T-cell (primary cell): ENCODE measurements around the gene CSDE1. TPM values are rescaled to one million over a fixed set of nuclear protein-coding genes. Genes with fewer than 3 reads are reported as not detected.
"Not testable (repeated sequence)": the region's sequence is repeated elsewhere in the genome, so short reads cannot be mapped to it uniquely, and the experiment has no call there.

Experiments
- ATAC-seq, 4 experiments: fragments of 200-7000 bp in 3 of 4; fragments of 150-1000 bp in 1 of 4; cut with Tn5 transposase; replicated peaks in 1 of 4; 1 replicate in 3 of 4; 2 replicates in 1 of 4; pipeline ENCODE4 v1.10.0; 2021; ENCODE audit warnings: moderate library complexity in 3 of 4, mild to moderate bottlenecking in 2 of 4, moderate number of reproducible peaks in 1 of 4
- CTCF ChIA-PET, 2 donors: fragments of 300-600 bp; sonication (Branson Sonifier 250); formaldehyde crosslinking; loops; one replicate each; lab custom pipeline; 2022; ENCODE audit warnings: antibody characterized with exemption in 2 of 2; lab: Charles Lee
- POLR2A ChIA-PET, 2 donors: fragments of 300-600 bp; sonication (Branson Sonifier 250); formaldehyde crosslinking; loops; one replicate each; lab custom pipeline; 2022; ENCODE audit warnings: antibody characterized with exemption in 2 of 2; lab: Charles Lee
- DNase-seq, 35 experiments: peaks; one replicate each; pipeline versions ENCODE4 v3.0.0 to v3.0.0-alpha.2; 2013 to 2023
- H3K27ac ChIP-seq: one replicate; pipeline ENCODE4 v1.5.1; 2013; ENCODE audit warnings: low read length
- H3K27me3 ChIP-seq, 2 experiments: replicated peaks in 1 of 2; 1 replicate in 1 of 2; 2 replicates in 1 of 2; pipeline versions ENCODE4 v1.6.1 to v1.7.0; 2013; ENCODE audit warnings: low read length in 1 of 2, mixed read lengths in 1 of 2; ENCODE audit not compliant: control insufficient read depth in 2 of 2, insufficient read depth in 2 of 2; ENCODE audit errors: extremely low read depth in 1 of 2
- H3K36me3 ChIP-seq, 2 donors: 1 replicate in 1 of 2; 2 replicates in 1 of 2; pipeline versions ENCODE4 v1.6.1 to v1.7.0; 2013; ENCODE audit warnings: low read length in 1 of 2; ENCODE audit not compliant: control insufficient read depth in 2 of 2, insufficient read depth in 1 of 2; ENCODE audit errors: extremely low read depth in 1 of 2
- H3K4me1 ChIP-seq, 2 experiments: 1 replicate in 1 of 2; 2 replicates in 1 of 2; pipeline versions ENCODE4 v1.6.1 to v1.7.0; 2013; ENCODE audit warnings: low read length in 2 of 2, mixed read lengths in 1 of 2; ENCODE audit not compliant: insufficient read depth in 2 of 2, control insufficient read depth in 1 of 2; ENCODE audit errors: extremely low read depth in 1 of 2
- H3K4me3 ChIP-seq, 2 donors: 1 replicate in 1 of 2; 2 replicates in 1 of 2; pipeline versions ENCODE4 v1.5.1 to v1.7.0; 2013; ENCODE audit warnings: mild to moderate bottlenecking in 2 of 2, low read length in 1 of 2, moderate library complexity in 1 of 2; ENCODE audit not compliant: control insufficient read depth in 1 of 2; ENCODE audit errors: extremely low read depth in 1 of 2
- H3K9me3 ChIP-seq: 2 replicates; pipeline ENCODE4 v1.7.0; 2013
- H3K27ac Mint-ChIP-seq, 2 donors: one replicate each; pipeline ENCODE4 v1.8.0; 2020 to 2021; ENCODE audit warnings: mild to moderate bottlenecking in 2 of 2, mixed read lengths in 2 of 2
- H3K27me3 Mint-ChIP-seq, 2 donors: one replicate each; pipeline ENCODE4 v1.8.0; 2021 to 2022; ENCODE audit warnings: mixed read lengths in 2 of 2
- H3K36me3 Mint-ChIP-seq: one replicate; pipeline ENCODE4 v1.8.0; 2021; ENCODE audit warnings: mixed read lengths
- H3K4me1 Mint-ChIP-seq, 3 donors: one replicate each; pipeline ENCODE4 v1.8.0; 2020 to 2022; ENCODE audit warnings: mixed read lengths in 3 of 3, mild to moderate bottlenecking in 1 of 3
- H3K4me3 Mint-ChIP-seq, 3 donors: one replicate each; pipeline ENCODE4 v1.8.0; 2020 to 2022; ENCODE audit warnings: mild to moderate bottlenecking in 3 of 3, mixed read lengths in 3 of 3, moderate library complexity in 3 of 3
- H3K9me3 Mint-ChIP-seq, 3 donors: one replicate each; pipeline ENCODE4 v1.8.0; 2020 to 2022; ENCODE audit warnings: mixed read lengths in 3 of 3
- WGBS: methylation state at CpG from one replicate; pipeline ENCODE4 v1.1.5; 2013; ENCODE audit warnings: missing lambda C conversion rate; ENCODE audit not compliant: insufficient coverage; 5-methylcytosine and 5-hydroxymethylcytosine counted together
- total RNA-seq, 35 experiments: library from RNA in 6 of 35; stranded (reverse) in 6 of 35; fragments of 120-200 nt in 1 of 35; gene quantifications; one replicate each; pipeline versions ENCODE4 v1.2.1 to v1.2.4 and lab custom pipeline; 2013 to 2026

The CSDE1 gene
- total RNA-seq, 5 donors from 2014 or later (not counting 1 experiment from before 2014, with no cell fraction given), result 384 to 623 (median 411) TPM

DNA sequence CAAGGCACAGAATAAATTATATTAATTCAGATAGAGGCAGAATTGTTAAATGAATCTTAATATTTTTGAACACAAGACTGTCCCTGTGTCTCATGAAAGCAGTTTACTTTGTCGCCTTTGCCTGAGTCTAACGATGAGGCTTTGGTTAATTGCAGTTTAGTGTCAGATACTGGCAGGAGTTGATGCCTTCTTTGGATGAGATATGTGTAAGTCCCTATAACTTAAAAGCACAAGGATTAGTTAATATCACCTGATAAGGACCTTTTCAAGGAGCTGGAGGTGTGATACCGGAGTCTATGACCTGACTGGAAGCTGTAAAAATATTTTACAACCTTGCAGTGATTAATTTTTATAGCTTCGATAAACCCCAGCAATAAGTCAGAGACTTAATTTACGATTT, 24.7 kb upstream of the CSDE1 start:
- WGBS, result no CpG with 5 or more reads among the region's 5 CpGs
- H3K4me3 Mint-ChIP-seq, result no peak overlapping the region
- H3K27ac Mint-ChIP-seq, result no peak overlapping the region

DNA sequence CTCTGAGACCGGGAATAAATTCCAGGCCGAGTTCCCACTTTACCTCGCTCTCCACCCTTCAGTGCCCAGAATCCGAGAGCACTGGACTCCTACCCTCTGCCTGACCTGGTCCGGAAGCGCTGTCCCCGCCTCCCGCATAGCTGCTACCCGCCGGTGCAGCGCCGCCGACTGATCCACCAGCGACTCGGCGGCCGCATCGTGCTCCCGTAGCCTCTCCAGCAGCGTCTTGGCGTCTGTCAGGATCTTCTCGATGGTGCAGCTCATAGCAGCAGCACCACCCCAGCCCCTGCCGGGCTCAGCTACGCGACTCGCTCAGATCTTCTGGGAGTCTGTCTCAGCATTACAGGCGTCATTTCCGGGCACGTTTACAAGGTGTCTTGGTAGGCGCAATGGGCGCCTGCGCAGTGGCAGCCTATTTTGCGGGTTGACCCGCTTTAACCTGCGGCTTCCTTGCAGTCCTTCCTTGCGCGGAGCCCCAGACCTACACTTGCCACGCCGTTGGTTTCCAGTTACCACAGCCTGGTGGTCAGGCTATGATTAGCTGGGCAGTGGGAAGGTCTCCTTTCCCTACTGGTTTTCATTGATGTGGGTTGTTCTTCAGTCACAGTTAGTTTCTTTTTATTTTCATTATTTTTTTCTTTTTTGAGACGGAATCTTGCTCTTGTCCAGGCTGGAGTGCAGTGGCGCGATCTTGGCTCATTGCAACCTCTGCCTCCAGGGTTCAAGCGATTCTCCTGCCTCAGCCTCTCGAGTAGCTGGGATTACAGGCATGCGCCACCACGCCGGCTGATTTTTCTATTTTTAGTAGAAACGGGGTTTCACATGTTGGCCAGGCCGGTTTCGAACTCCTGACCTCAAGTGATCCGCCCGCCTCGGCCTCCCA, 22.8 kb upstream of the CSDE1 start, which contains the start of gene SIKE1:
Gene SIKE1 (minus strand): TSS at position 342 of the 883 bp plus-strand sequence. CDS start 78 bp downstream, at position 264.
- peak within 1 kb of the TSS; percentile 81 for H3K27ac ChIP-seq
- peak within 1 kb of the TSS; percentile 99 to 100 (median 100) for H3K4me3 Mint-ChIP-seq
- peaks cover 0 to 2% of the 10 kb centered on the region in 2 donors for H3K27me3 Mint-ChIP-seq
- H3K4me1 ChIP-seq, result peaks cover 9 to 13% of the 10 kb centered on the region in 2 experiments
- peaks cover 30% of the 10 kb centered on the region for H3K36me3 Mint-ChIP-seq
- no peaks in the 10 kb centered on the region for H3K9me3 Mint-ChIP-seq
- POLR2A ChIA-PET, result interaction anchor here (0.5 to 1.6 kb wide), 9 partner anchors 12 to 1606 kb away, joined by 3 to 7 read pairs (median 4); partner anchors contain the start of gene CSDE1 (in 1 of the 2)
- H3K4me1 Mint-ChIP-seq, result peaks cover 31 to 42% (median 39%) of the 10 kb centered on the region in 3 donors
- peaks cover 0 to 26% of the 10 kb centered on the region in 2 donors for H3K36me3 ChIP-seq
- peak within 1 kb of the TSS; percentile 98 to 100 for H3K27ac Mint-ChIP-seq
- WGBS, result 10% methylated on average over 45 of the region's 53 CpGs
- H3K4me3 ChIP-seq, result peak within 1 kb of the TSS; percentile 79 to 100
- ATAC-seq (peak; percentile 96 to 99 (median 98)), DNase-seq (peak; percentile 79 to 97 (median 95))
- CTCF ChIA-PET, result interaction anchor here (0.5 to 1.4 kb wide), 6 partner anchors 23 to 318 kb away, joined by 3 to 6 read pairs (median 3); partner anchors contain the start of gene CSDE1 (in 1 of the 2)
- peaks cover 0 to 2% of the 10 kb centered on the region in 2 experiments for H3K27me3 ChIP-seq
- no peaks in the 10 kb centered on the region for H3K9me3 ChIP-seq

More for the DNA sequence above, 24.7 kb upstream of the CSDE1 start:
- CTCF ChIA-PET, result interaction anchor here (0.6 kb wide), 2 partner anchors 196 to 1816 kb away, joined by 3 read pairs; no protein-coding TSS in a partner anchor
- Mint-ChIP-seq H3K4me1 (peaks cover 31 to 40% (median 37%) of the 10 kb centered on the region in 3 donors), H3K36me3 (peaks cover 25% of the 10 kb centered on the region), H3K9me3 (peaks cover 5 to 17% (median 10%) of the 10 kb centered on the region in 3 donors), H3K27me3 (peaks cover 9 to 10% of the 10 kb centered on the region in 2 donors)
- Histone ChIP-seq H3K36me3 (peaks cover 0 to 15% of the 10 kb centered on the region in 2 donors), H3K27me3 (peaks cover 0 to 2% of the 10 kb centered on the region in 2 experiments), H3K4me1 (peaks cover 9 to 11% of the 10 kb centered on the region in 2 experiments), H3K9me3 (no peaks in the 10 kb centered on the region), H3K27ac (no peak overlapping the region), H3K4me3 (no peak overlapping the region)
- DNase-seq, result no peak
- ATAC-seq, result no peak
- POLR2A ChIA-PET, result interaction anchor here in 1 of 2 donors (0.6 kb wide), 2 partner anchors 51 to 444 kb away, joined by 3 to 4 read pairs; no protein-coding TSS in a partner anchor

DNA sequence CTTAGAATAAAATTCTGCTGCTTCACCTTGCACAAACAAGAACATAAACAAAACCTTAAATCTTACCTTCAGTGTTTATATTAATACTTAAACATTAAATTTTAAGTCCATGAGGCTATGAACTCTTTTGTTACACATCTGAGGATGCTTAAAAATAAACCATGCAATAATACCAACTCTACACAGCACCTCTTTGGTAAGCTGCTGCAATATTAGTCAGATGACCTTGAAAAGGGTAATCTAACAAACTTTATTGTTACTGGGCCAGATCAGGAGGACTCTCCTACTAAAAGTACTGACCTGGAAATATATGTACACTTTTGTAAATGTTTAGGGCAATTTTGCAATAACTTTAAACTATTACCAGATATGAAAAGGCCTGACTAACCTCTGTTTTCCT, 21.9 kb upstream of the CSDE1 start:
- H3K4me1 ChIP-seq, result peaks cover 9 to 13% of the 10 kb centered on the region in 2 experiments
- DNase-seq, result no peak
- H3K9me3 ChIP-seq, result no peaks in the 10 kb centered on the region
- Mint-ChIP-seq H3K4me3 (peak overlapping the region; percentile 99 to 100 (median 100)), H3K9me3 (no peaks in the 10 kb centered on the region), H3K36me3 (peaks cover 34% of the 10 kb centered on the region), H3K4me1 (peaks cover 31 to 42% (median 39%) of the 10 kb centered on the region in 3 donors), H3K27me3 (peaks cover 0 to 2% of the 10 kb centered on the region in 2 donors), H3K27ac (peak overlapping the region; percentile 98 to 100)
- POLR2A ChIA-PET, result interaction anchor here (0.6 to 1.6 kb wide), 3 partner anchors 64 to 86 kb away, joined by 3 to 7 read pairs (median 7); no protein-coding TSS in a partner anchor
- peak overlapping the region; percentile 79 to 100 for H3K4me3 ChIP-seq
- ATAC-seq, result no peak
- H3K27ac ChIP-seq, result peak overlapping the region; percentile 81
- CTCF ChIA-PET, result no interaction called here
- peaks cover 0 to 35% of the 10 kb centered on the region in 2 donors for H3K36me3 ChIP-seq
- H3K27me3 ChIP-seq, result peaks cover 0 to 2% of the 10 kb centered on the region in 2 experiments

DNA sequence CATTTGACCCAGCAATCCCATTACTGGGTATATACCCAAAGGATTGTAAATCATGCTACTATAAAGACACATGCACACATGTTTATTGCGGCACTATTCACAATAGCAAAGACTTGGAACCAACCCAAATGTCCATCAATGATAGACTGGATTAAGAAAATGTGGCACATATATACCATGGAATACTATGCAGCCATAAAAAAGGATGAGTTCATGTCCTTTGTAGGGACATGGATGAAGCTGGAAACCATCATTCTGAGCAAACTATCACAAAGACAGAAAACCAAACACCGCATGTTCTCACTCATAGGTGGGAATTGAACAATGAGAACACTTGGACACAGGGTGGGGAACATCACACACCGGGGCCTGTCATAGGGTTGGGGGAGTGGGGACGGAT, 18.9 kb upstream of the CSDE1 start:
- Mint-ChIP-seq H3K4me1 (peaks cover 31 to 42% (median 39%) of the 10 kb centered on the region in 3 donors), H3K36me3 (peaks cover 37% of the 10 kb centered on the region)
- H3K9me3 Mint-ChIP-seq, H3K27ac Mint-ChIP-seq, POLR2A ChIA-PET, CTCF ChIA-PET, H3K4me3 ChIP-seq, H3K9me3 ChIP-seq, H3K4me3 Mint-ChIP-seq, ATAC-seq, DNase-seq, H3K27me3 ChIP-seq, H3K27me3 Mint-ChIP-seq, H3K27ac ChIP-seq: not testable (repeated sequence)
- WGBS, result no CpG with 5 or more reads among the region's 4 CpGs
- Histone ChIP-seq H3K36me3 (peaks cover 3 to 57% of the 10 kb centered on the region in 2 donors), H3K4me1 (peaks cover 9 to 13% of the 10 kb centered on the region in 2 experiments)

GRCh38 chr1:114771992-114772391, 14.2 kb upstream of the CSDE1 start:
- H3K27me3 ChIP-seq, result no peaks in the 10 kb centered on the region
- Mint-ChIP-seq H3K9me3 (no peaks in the 10 kb centered on the region), H3K27me3 (no peaks in the 10 kb centered on the region), H3K27ac (no peak overlapping the region), H3K4me1 (no peaks in the 10 kb centered on the region), H3K4me3 (no peak overlapping the region), H3K36me3 (peaks cover 31% of the 10 kb centered on the region)
- DNase-seq (no peak), ATAC-seq (no peak)
- peaks cover 0 to 2% of the 10 kb centered on the region in 2 experiments for H3K4me1 ChIP-seq
- ChIA-PET POLR2A (no interaction called here), CTCF (no interaction called here)
- H3K9me3 ChIP-seq, result no peaks in the 10 kb centered on the region
- no CpG with 5 or more reads among the region's 1 CpG for WGBS
- H3K27ac ChIP-seq, result no peak overlapping the region
- H3K4me3 ChIP-seq, result no peak overlapping the region
- H3K36me3 ChIP-seq, result peaks cover 7 to 54% of the 10 kb centered on the region in 2 donors

GRCh38 chr1:114770989-114771388, 13.2 kb upstream of the CSDE1 start:
- Histone ChIP-seq H3K36me3 (peaks cover 7 to 50% of the 10 kb centered on the region in 2 donors), H3K4me3 (no peak overlapping the region), H3K9me3 (no peaks in the 10 kb centered on the region), H3K27ac (no peak overlapping the region), H3K27me3 (no peaks in the 10 kb centered on the region), H3K4me1 (no peaks in the 10 kb centered on the region)
- no CpG with 5 or more reads among the region's 1 CpG for WGBS
- H3K9me3 Mint-ChIP-seq, result no peaks in the 10 kb centered on the region
- ChIA-PET POLR2A (interaction anchor here in 1 of 2 donors (0.5 kb wide), 1 partner anchor 33 kb away, joined by 3 read pairs; no protein-coding TSS in a partner anchor), CTCF (no interaction called here)
- ATAC-seq (no peak), DNase-seq (no peak)
- no peaks in the 10 kb centered on the region for H3K27me3 Mint-ChIP-seq
- no peaks in the 10 kb centered on the region for H3K4me1 Mint-ChIP-seq
- no peak overlapping the region for H3K4me3 Mint-ChIP-seq
- no peak overlapping the region for H3K27ac Mint-ChIP-seq
- peaks cover 24% of the 10 kb centered on the region for H3K36me3 Mint-ChIP-seq
